IMR-90 (cell line): ENCODE measurements around the gene ABHD6. TPM values are rescaled to one million over a fixed set of nuclear protein-coding genes. Genes with fewer than 3 reads are reported as not detected.

Experiments
- ATAC-seq: fragments of 200-7000 bp; cut with Tn5 transposase; 2 replicates; pipeline ENCODE4 v1.9.1; 2020; ENCODE audit warnings: low read depth, mild to moderate bottlenecking, moderate library complexity
- BruUV-seq: library from RNA; stranded (reverse); fragments of 400-500 nt; replicated peaks from 2 replicates; lab custom pipeline; 2021; lab: Mats Ljungman, UMichigan
- CTCF ChIA-PET: fragments of 300-600 bp; formaldehyde crosslinking; extraction: SDS; loops from one replicate; lab custom pipeline; 2021; ENCODE audit warnings: antibody characterized with exemption; lab: Yijun Ruan, JAX
- POLR2A ChIA-PET: fragments of 300-600 bp; sonication (Branson Sonifier 250); formaldehyde crosslinking; loops from one replicate; lab custom pipeline; 2022; ENCODE audit warnings: antibody characterized with exemption; ENCODE audit not compliant: unreplicated experiment; lab: Charles Lee
- DNase-seq: peaks from one replicate; pipeline ENCODE4 v3.0.0; 2013
- H2AFZ ChIP-seq: replicated peaks from 2 replicates; pipeline ENCODE3; 2013; ENCODE audit warnings: low read length, mild to moderate bottlenecking; ENCODE audit not compliant: poor library complexity
- H2AK5ac ChIP-seq: 2 replicates; pipeline ENCODE4 v1.6.1; 2013; ENCODE audit warnings: low read depth, low read length, inconsistent platforms
- H2AK9ac ChIP-seq: replicated peaks from 2 replicates; pipeline ENCODE3; 2013; ENCODE audit warnings: mild to moderate bottlenecking, low read depth, low read length, moderate library complexity; ENCODE audit not compliant: poor library complexity
- H2BK120ac ChIP-seq: 2 replicates; pipeline ENCODE4 v1.6.1; 2013; ENCODE audit warnings: low read depth, low read length, inconsistent platforms
- H2BK15ac ChIP-seq: 3 replicates; pipeline ENCODE4 v1.6.1; 2013; ENCODE audit warnings: low read depth, low read length, inconsistent platforms
- H2BK20ac ChIP-seq: 2 replicates; pipeline ENCODE4 v1.6.1; 2013; ENCODE audit warnings: low read depth, mild to moderate bottlenecking, inconsistent platforms, low read length, moderate library complexity
- H2BK5ac ChIP-seq: 2 replicates; pipeline ENCODE4 v1.6.1; 2013; ENCODE audit warnings: mild to moderate bottlenecking, low read depth, low read length, inconsistent platforms; ENCODE audit not compliant: poor library complexity, severe bottlenecking
- H3K14ac ChIP-seq: replicated peaks from 2 replicates; pipeline ENCODE4 v1.6.1; 2013; ENCODE audit warnings: low read depth, low read length, inconsistent platforms
- H3K18ac ChIP-seq: 2 replicates; pipeline ENCODE4 v1.6.1; 2013; ENCODE audit warnings: low read depth, low read length, control low read depth
- H3K23ac ChIP-seq: 2 replicates; pipeline ENCODE4 v1.6.1; 2013; ENCODE audit warnings: low read depth, low read length, inconsistent platforms
- H3K27ac ChIP-seq: 2 replicates; pipeline ENCODE4 v1.5.1; 2013; ENCODE audit warnings: mild to moderate bottlenecking, control low read depth, low read length; ENCODE audit not compliant: insufficient read depth
- H3K27me3 ChIP-seq: 2 replicates; pipeline ENCODE4 v1.6.1; 2013; ENCODE audit warnings: low read length; ENCODE audit not compliant: control insufficient read depth, insufficient read depth
- H3K36me3 ChIP-seq: 2 replicates; pipeline ENCODE4 v1.6.1; 2013; ENCODE audit warnings: low read length, mixed read lengths; ENCODE audit not compliant: control insufficient read depth, insufficient read depth
- H3K4ac ChIP-seq: 2 replicates; pipeline ENCODE4 v1.6.1; 2013; ENCODE audit warnings: low read depth, low read length, inconsistent platforms
- H3K4me1 ChIP-seq: 2 replicates; pipeline ENCODE4 v1.6.1; 2013; ENCODE audit warnings: low read length, mixed read lengths; ENCODE audit not compliant: control insufficient read depth, insufficient read depth
- H3K4me2 ChIP-seq: 2 replicates; pipeline ENCODE4 v1.6.1; 2013; ENCODE audit warnings: low read depth, mild to moderate bottlenecking, control low read depth, low read length, moderate library complexity
- H3K4me3 ChIP-seq: 2 replicates; pipeline ENCODE4 v1.5.1; 2013; ENCODE audit warnings: low read depth, mild to moderate bottlenecking, control low read depth, low read length, moderate library complexity; ENCODE audit not compliant: insufficient read depth
- H3K56ac ChIP-seq: 2 replicates; pipeline ENCODE4 v1.6.1; 2013; ENCODE audit warnings: low read length, inconsistent platforms; ENCODE audit not compliant: insufficient read depth; ENCODE audit errors: extremely low read depth
- H3K79me1 ChIP-seq, 2 experiments: 2 replicates each; pipeline ENCODE4 v1.6.1; 2013; ENCODE audit warnings: low read length in 2 of 2, inconsistent platforms in 1 of 2, low read depth in 1 of 2
- H3K9ac ChIP-seq: 2 replicates; pipeline ENCODE4 v1.6.1; 2013; ENCODE audit warnings: low read depth, low read length, control low read depth
- H3K9me1 ChIP-seq: 2 replicates; pipeline ENCODE4 v1.6.1; 2013; ENCODE audit warnings: low read length, inconsistent platforms; ENCODE audit not compliant: insufficient read depth
- H3K9me3 ChIP-seq: 2 replicates; pipeline ENCODE4 v1.6.1; 2013; ENCODE audit warnings: low read length; ENCODE audit not compliant: control insufficient read depth, insufficient read depth
- H4K20me1 ChIP-seq: 2 replicates; pipeline ENCODE4 v1.6.1; 2013; ENCODE audit warnings: low read length, inconsistent platforms; ENCODE audit not compliant: insufficient read depth
- H4K5ac ChIP-seq: 2 replicates; pipeline ENCODE4 v1.6.1; 2013; ENCODE audit warnings: mild to moderate bottlenecking, low read depth, low read length, control low read depth
- H4K8ac ChIP-seq, 2 experiments: 2 replicates each; pipeline ENCODE4 v1.6.1; 2013; ENCODE audit warnings: low read depth in 2 of 2, low read length in 2 of 2, control low read depth in 1 of 2, inconsistent platforms in 1 of 2
- H4K91ac ChIP-seq: 2 replicates; pipeline ENCODE4 v1.6.1; 2013; ENCODE audit warnings: low read depth, low read length, inconsistent platforms; ENCODE audit not compliant: insufficient read depth
- BHLHE40 ChIP-seq: fragments of 150-350 bp; IDR thresholded peaks from 2 replicates; pipeline ENCODE4 v1.6.1; 2016; ENCODE audit warnings: mild to moderate bottlenecking, low read depth, low read length
- MAZ ChIP-seq: IDR thresholded peaks from 2 replicates; pipeline ENCODE4 v1.6.1; 2012; ENCODE audit warnings: low read depth, mild to moderate bottlenecking, low read length, improper control_type of control experiment, moderate library complexity, borderline replicate concordance
- MXI1 ChIP-seq: IDR thresholded peaks from 2 replicates; pipeline ENCODE4 v1.6.1; 2012; ENCODE audit warnings: low read depth, mild to moderate bottlenecking, low read length, moderate library complexity, borderline replicate concordance
- RCOR1 ChIP-seq: IDR thresholded peaks from 2 replicates; pipeline ENCODE4 v1.6.1; 2012; ENCODE audit warnings: mild to moderate bottlenecking, low read length, improper control_type of control experiment; ENCODE audit not compliant: insufficient replicate concordance
- SMC3 ChIP-seq: fragments of 150-350 bp; IDR thresholded peaks from 2 replicates; pipeline ENCODE4 v1.6.1; 2016; ENCODE audit warnings: low read depth, mild to moderate bottlenecking, antibody characterized with exemption, low read length, moderate library complexity
- WGBS, 2 experiments: methylation state at CpG; one replicate each; pipeline versions ENCODE4 v1.1.5 to v1.1.7; 2013; ENCODE audit warnings: missing lambda C conversion rate in 2 of 2; ENCODE audit not compliant: insufficient read length in 1 of 2; ENCODE audit errors: extremely low coverage in 2 of 2; 5-methylcytosine and 5-hydroxymethylcytosine counted together
- dilution Hi-C: fragments of 300-500 bp; cut with HindIII; formaldehyde crosslinking; loops from one replicate; pipeline ENCODE4 v1.14.3; 2018; ENCODE audit warnings: low sequenced_read_pairs; ENCODE audit not compliant: unreplicated experiment
- in situ Hi-C: fragments of 300-500 bp; cut with MboI; formaldehyde crosslinking; loops from 3 replicates; pipeline ENCODE4 v1.14.3; 2019; ENCODE audit warnings: low sequenced_read_pairs, inconsistent platforms, mixed read lengths
- intact Hi-C: fragments of 100-400 bp; cut with micrococcal nuclease; formaldehyde crosslinking; loops from 2 replicates; pipeline ENCODE4 v1.10.0; 2022
- polyA plus RNA-seq, 3 experiments: library from polyadenylated mRNA; depleted of rRNA; stranded (reverse); fragments of >200 nt; gene quantifications; 2 replicates each; pipeline ENCODE4 v1.2.3, GENCODE V29; 2012; ENCODE audit warnings: low replicate concordance in 1 of 3
- total RNA-seq: library from RNA; depleted of rRNA; stranded (reverse); fragments of >200 nt; gene quantifications from 2 replicates; pipeline ENCODE4 v1.2.3, GENCODE V29; 2012
- TF ChIP-seq, protein P1 (sequence below): conservative IDR thresholded peaks from 2 replicates; pipeline ENCODE4 v1.5.1; 2012; ENCODE audit warnings: mild to moderate bottlenecking, low read depth, low read length, improper control_type of control experiment

ABHD6 gene
- total and polyA plus RNA-seq, 2 of the 4 experiments (the other 2 are of a cell fraction), result 5.0 to 5.6 TPM

DNA sequence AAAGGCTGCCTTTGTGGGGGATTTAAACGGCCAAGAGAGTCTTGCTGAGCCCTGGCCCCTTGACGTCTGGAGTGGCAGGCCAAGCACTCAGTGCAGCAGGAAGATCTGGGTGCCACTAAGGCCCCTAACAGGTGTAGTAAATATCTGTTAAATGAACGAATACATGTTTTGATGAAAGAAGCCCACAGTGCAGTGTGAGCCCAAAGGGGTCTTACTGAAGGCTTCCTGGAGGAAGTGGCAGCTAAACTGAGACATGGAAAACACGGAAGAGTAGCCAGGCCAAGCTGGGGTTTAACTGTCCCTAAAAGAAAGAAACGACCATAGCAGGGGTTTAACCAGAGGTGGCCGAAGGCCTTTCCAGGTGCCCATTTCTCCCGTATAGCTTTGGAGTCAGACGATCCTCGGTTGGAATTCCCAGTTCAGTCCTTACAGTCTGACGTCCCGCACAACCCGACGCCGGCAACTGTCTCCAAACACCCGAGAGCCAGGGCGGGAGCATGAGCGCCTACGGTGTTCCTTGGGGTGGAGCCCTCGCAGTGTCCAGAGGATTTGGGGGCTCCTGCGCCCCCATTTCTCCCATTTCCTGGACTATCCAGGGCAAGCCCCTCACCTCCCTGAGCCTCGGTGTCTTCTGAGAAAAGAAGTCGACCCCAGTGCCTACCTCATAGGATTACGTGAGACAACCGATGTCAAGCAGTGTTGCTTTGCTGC, 910 bp upstream of the ABHD6 start:
- BruUV-seq, result no TSS peak
- peak overlapping the region; percentile 73 for H2AK9ac ChIP-seq
- ChIA-PET POLR2A (no interaction called here), CTCF (no interaction called here)
- no peaks in the 10 kb centered on the region for H3K9me1 ChIP-seq
- peak overlapping the region; percentile 61 for H2BK5ac ChIP-seq
- peak overlapping the region; percentile 56 for H2AK5ac ChIP-seq
- H3K27me3 ChIP-seq, result peaks cover 4% of the 10 kb centered on the region; the same call in 1 of the 2 replicates
- H3K27ac ChIP-seq, result peak overlapping the region; percentile 80
- ATAC-seq, result no peak; the same call in 1 of the 2 replicates
- H4K8ac ChIP-seq, result peak overlapping the region; percentile 50 to 97
- peaks cover 15 to 25% of the 10 kb centered on the region in 2 experiments for H3K79me1 ChIP-seq
- 16% methylated on average over 20 of the region's 24 CpGs; no CpG with 5 or more reads in 1 of the 2 experiments for WGBS, 2 experiments
- H3K56ac ChIP-seq, result peak overlapping the region; percentile 45; the same call in 1 of the 2 replicates
- H3K18ac ChIP-seq, result peak overlapping the region; percentile 88
- H3K4me1 ChIP-seq, result peaks cover 5% of the 10 kb centered on the region; the same call in 1 of the 2 replicates
- peak overlapping the region; percentile 97 for H3K23ac ChIP-seq
- peak overlapping the region; percentile 91 for H3K4ac ChIP-seq
- peak overlapping the region; percentile 99 for H3K4me3 ChIP-seq
- no peak for DNase-seq
- TF ChIP-seq MXI1 (no peak), SMC3 (no peak), BHLHE40 (no peak), MAZ (no peak), RCOR1 (no peak)
- TF ChIP-seq, protein P1, sequence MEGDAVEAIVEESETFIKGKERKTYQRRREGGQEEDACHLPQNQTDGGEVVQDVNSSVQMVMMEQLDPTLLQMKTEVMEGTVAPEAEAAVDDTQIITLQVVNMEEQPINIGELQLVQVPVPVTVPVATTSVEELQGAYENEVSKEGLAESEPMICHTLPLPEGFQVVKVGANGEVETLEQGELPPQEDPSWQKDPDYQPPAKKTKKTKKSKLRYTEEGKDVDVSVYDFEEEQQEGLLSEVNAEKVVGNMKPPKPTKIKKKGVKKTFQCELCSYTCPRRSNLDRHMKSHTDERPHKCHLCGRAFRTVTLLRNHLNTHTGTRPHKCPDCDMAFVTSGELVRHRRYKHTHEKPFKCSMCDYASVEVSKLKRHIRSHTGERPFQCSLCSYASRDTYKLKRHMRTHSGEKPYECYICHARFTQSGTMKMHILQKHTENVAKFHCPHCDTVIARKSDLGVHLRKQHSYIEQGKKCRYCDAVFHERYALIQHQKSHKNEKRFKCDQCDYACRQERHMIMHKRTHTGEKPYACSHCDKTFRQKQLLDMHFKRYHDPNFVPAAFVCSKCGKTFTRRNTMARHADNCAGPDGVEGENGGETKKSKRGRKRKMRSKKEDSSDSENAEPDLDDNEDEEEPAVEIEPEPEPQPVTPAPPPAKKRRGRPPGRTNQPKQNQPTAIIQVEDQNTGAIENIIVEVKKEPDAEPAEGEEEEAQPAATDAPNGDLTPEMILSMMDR, result no peak
- H4K91ac ChIP-seq, result peak overlapping the region; percentile 58; the same call in 1 of the 2 replicates
- no peaks in the 10 kb centered on the region for H4K20me1 ChIP-seq
- H2BK120ac ChIP-seq, result peak overlapping the region; percentile 73
- H2BK20ac ChIP-seq, result peak overlapping the region; percentile 69; the same call in 1 of the 2 replicates
- dilution Hi-C loops, result no loop called here
- no peaks in the 10 kb centered on the region for H3K36me3 ChIP-seq
- peak overlapping the region; percentile 80 for H4K5ac ChIP-seq
- H3K9me3 ChIP-seq, result no peaks in the 10 kb centered on the region
- H2AFZ ChIP-seq, result peak overlapping the region; percentile 99
- intact Hi-C loops, result loop anchor here (2.0 kb wide), 1 partner anchor 64 kb away; no protein-coding TSS in a partner anchor
- H2BK15ac ChIP-seq, result peak overlapping the region; percentile 85; the same call in 1 of the 3 replicates
- H3K9ac ChIP-seq, result peak overlapping the region; percentile 85
- in situ Hi-C loops, result no loop called here
- peak overlapping the region; percentile 93 for H3K14ac ChIP-seq
- H3K4me2 ChIP-seq, result peak overlapping the region; percentile 98
